Measurements from ENCODE around the gene B9D1. TPM values are rescaled to one million over a fixed set of nuclear protein-coding genes. Genes with fewer than 3 reads are reported as not detected.

The B9D1 gene
- total RNA-seq, 1 donor from 2014 or later, result 16.5 TPM

GRCh38 chr17:19409509-19409908 lies 47.0 kb upstream of the B9D1 start:
- H3K4me3 Mint-ChIP-seq (ENCODE audit: unreplicated experiment), result no peak overlapping the region
- peaks cover 3% of the 10 kb centered on the region for H3K27me3 Mint-ChIP-seq (ENCODE audit: unreplicated experiment)
- no peak for DNase-seq (ENCODE audit: extremely low spot score, unreplicated experiment)
- H3K9me3 Mint-ChIP-seq (ENCODE audit: unreplicated experiment), result no peaks in the 10 kb centered on the region
- no peak overlapping the region for H3K27ac Mint-ChIP-seq (ENCODE audit: unreplicated experiment)
- H3K4me1 Mint-ChIP-seq (ENCODE audit: unreplicated experiment), result peaks cover 7% of the 10 kb centered on the region
- no peaks in the 10 kb centered on the region for H3K36me3 Mint-ChIP-seq (ENCODE audit: unreplicated experiment)
- TF ChIP-seq CTCF (IDR thresholded peaks at IDR 0.05), result no peak

GRCh38 chr17:19409066-19409465 lies 46.5 kb upstream of the B9D1 start:
- TF ChIP-seq CTCF (IDR thresholded peaks at IDR 0.05), result no peak
- Mint-ChIP-seq H3K27me3 (ENCODE audit: unreplicated experiment) (peaks cover 3% of the 10 kb centered on the region), H3K36me3 (ENCODE audit: unreplicated experiment) (no peaks in the 10 kb centered on the region), H3K9me3 (ENCODE audit: unreplicated experiment) (no peaks in the 10 kb centered on the region), H3K4me1 (ENCODE audit: unreplicated experiment) (peaks cover 7% of the 10 kb centered on the region), H3K4me3 (ENCODE audit: unreplicated experiment) (no peak overlapping the region), H3K27ac (ENCODE audit: unreplicated experiment) (no peak overlapping the region)
- no peak for DNase-seq (ENCODE audit: extremely low spot score, unreplicated experiment)

- H3K9me3 Mint-ChIP-seq (ENCODE audit: unreplicated experiment), result no peaks in the 10 kb centered on the region
- DNase-seq (ENCODE audit: extremely low spot score, unreplicated experiment), result no peak
- H3K4me1 Mint-ChIP-seq (ENCODE audit: unreplicated experiment), result peaks cover 7% of the 10 kb centered on the region
Measured at GRCh38 chr17:19408346-19408710, 45.8 kb upstream of the B9D1 start.

GRCh38 chr17:19407601-19408345 lies 45.2 kb upstream of the B9D1 start:
- no peak overlapping the region for H3K4me3 Mint-ChIP-seq (ENCODE audit: unreplicated experiment)
- peaks cover 7% of the 10 kb centered on the region for H3K4me1 Mint-ChIP-seq (ENCODE audit: unreplicated experiment)
- H3K27me3 Mint-ChIP-seq (ENCODE audit: unreplicated experiment), result peaks cover 3% of the 10 kb centered on the region
- H3K36me3 Mint-ChIP-seq (ENCODE audit: unreplicated experiment), result no peaks in the 10 kb centered on the region
- no peaks in the 10 kb centered on the region for H3K9me3 Mint-ChIP-seq (ENCODE audit: unreplicated experiment)
- no peak for TF ChIP-seq CTCF (IDR thresholded peaks at IDR 0.05)
- DNase-seq (ENCODE audit: extremely low spot score, unreplicated experiment), result no peak
- H3K27ac Mint-ChIP-seq (ENCODE audit: unreplicated experiment), result no peak overlapping the region

More at GRCh38 chr17:19408346-19408710, 45.8 kb upstream of the B9D1 start:
- TF ChIP-seq CTCF (IDR thresholded peaks at IDR 0.05), result no peak
- Mint-ChIP-seq H3K27me3 (ENCODE audit: unreplicated experiment) (peaks cover 3% of the 10 kb centered on the region), H3K4me3 (ENCODE audit: unreplicated experiment) (no peak overlapping the region), H3K36me3 (ENCODE audit: unreplicated experiment) (no peaks in the 10 kb centered on the region), H3K27ac (ENCODE audit: unreplicated experiment) (no peak overlapping the region)

GRCh38 chr17:19405114-19405513 lies 42.6 kb upstream of the B9D1 start:
- no peak overlapping the region for H3K4me3 Mint-ChIP-seq (ENCODE audit: unreplicated experiment)
- H3K4me1 Mint-ChIP-seq (ENCODE audit: unreplicated experiment), result peaks cover 6% of the 10 kb centered on the region
- no peak for TF ChIP-seq CTCF (IDR thresholded peaks at IDR 0.05)

More at GRCh38 chr17:19405114-19405513, 42.6 kb upstream of the B9D1 start:
- DNase-seq (ENCODE audit: extremely low spot score, unreplicated experiment), result no peak
- Mint-ChIP-seq H3K27ac (ENCODE audit: unreplicated experiment) (no peak overlapping the region), H3K9me3 (ENCODE audit: unreplicated experiment) (no peaks in the 10 kb centered on the region), H3K36me3 (ENCODE audit: unreplicated experiment) (no peaks in the 10 kb centered on the region), H3K27me3 (ENCODE audit: unreplicated experiment) (peaks cover 4% of the 10 kb centered on the region)
